Measurements from ENCODE around the gene TLR6. TPM values are rescaled to one million over a fixed set of nuclear protein-coding genes. Genes with fewer than 3 reads are reported as not detected.

Gene TLR6
- total and polyA plus RNA-seq, 2 experiments from 2014 or later: 0.36 to 0.76 TPM

- H3K27ac ChIP-seq: no peak overlapping the region
- H3K36me3 ChIP-seq (ENCODE audit: low read depth): no peaks in the 10 kb centered on the region
- H3K79me2 ChIP-seq (ENCODE audit: insufficient read depth): no peaks in the 10 kb centered on the region
- no peaks in the 10 kb centered on the region for H3K4me1 ChIP-seq (ENCODE audit: insufficient read depth)
- no peaks in the 10 kb centered on the region for H3K9me3 ChIP-seq (ENCODE audit: low read depth)
- no peak for TF ChIP-seq EZH2phosphoT487 (IDR thresholded peaks at IDR 0.05; ENCODE audit: insufficient read depth, low read depth)
- no peak for TF ChIP-seq EZH2 (IDR thresholded peaks at IDR 0.05; ENCODE audit: insufficient read depth, poor library complexity, severe bottlenecking)
- DNase-seq: no peak
- 66 to 74% methylated on average over 4 of the region's 4 CpGs for WGBS, 2 experiments (ENCODE audit: low coverage in 1 of 2, low lambda C conversion rate in 2 of 2, missing lambda C conversion rate in 2 of 2)
- no peak overlapping the region for H2AFZ ChIP-seq
- no peak overlapping the region for H3K4me3 ChIP-seq
- H3K9ac ChIP-seq: no peak overlapping the region
- H3K4me2 ChIP-seq (ENCODE audit: unreplicated experiment): no peak overlapping the region
- no peaks in the 10 kb centered on the region for H3K9me2 ChIP-seq (ENCODE audit: insufficient read depth)
- H4K20me1 ChIP-seq (ENCODE audit: insufficient read depth): no peaks in the 10 kb centered on the region
- in situ Hi-C loops (cut with MboI): no loop called here
- peaks cover 24% of the 10 kb centered on the region for H3K27me3 ChIP-seq (replicated peaks; ENCODE audit: insufficient read depth)
- H3F3A ChIP-seq (ENCODE audit: insufficient read depth): no peaks in the 10 kb centered on the region
Observed at GRCh38 chr4:38820329-38821061, 36.1 kb downstream of the TLR6 start.

- no peak overlapping the region for H3K4me2 ChIP-seq (ENCODE audit: unreplicated experiment)
- no peak overlapping the region for H3K27ac ChIP-seq
- in situ Hi-C loops (cut with MboI): no loop called here
- no peak overlapping the region for H3K4me3 ChIP-seq
- H3F3A ChIP-seq (ENCODE audit: insufficient read depth): no peaks in the 10 kb centered on the region
- H4K20me1 ChIP-seq (ENCODE audit: insufficient read depth): no peaks in the 10 kb centered on the region
- WGBS, 2 experiments (ENCODE audit: low coverage in 1 of 2, low lambda C conversion rate in 2 of 2, missing lambda C conversion rate in 2 of 2): 28 to 31% methylated on average over 3 of the region's 3 CpGs
- H3K9me2 ChIP-seq (ENCODE audit: insufficient read depth): no peaks in the 10 kb centered on the region
- no peak for DNase-seq
- H3K36me3 ChIP-seq (ENCODE audit: low read depth): no peaks in the 10 kb centered on the region
- peaks cover 31% of the 10 kb centered on the region for H3K27me3 ChIP-seq (replicated peaks; ENCODE audit: insufficient read depth)
- H3K4me1 ChIP-seq (ENCODE audit: insufficient read depth): no peaks in the 10 kb centered on the region
- no peak overlapping the region for H2AFZ ChIP-seq
- H3K9me3 ChIP-seq (ENCODE audit: low read depth): no peaks in the 10 kb centered on the region
- H3K9ac ChIP-seq: no peak overlapping the region
- TF ChIP-seq EZH2 (IDR thresholded peaks at IDR 0.05; ENCODE audit: insufficient read depth, poor library complexity, severe bottlenecking): no peak
- TF ChIP-seq EZH2phosphoT487 (IDR thresholded peaks at IDR 0.05; ENCODE audit: insufficient read depth, low read depth): no peak
- H3K79me2 ChIP-seq (ENCODE audit: insufficient read depth): no peaks in the 10 kb centered on the region
Observed at GRCh38 chr4:38819569-38819968, 37.0 kb downstream of the TLR6 start.

GRCh38 chr4:38818441-38818976, 38.1 kb downstream of the TLR6 start:
- no peak overlapping the region for H2AFZ ChIP-seq
- in situ Hi-C loops (cut with MboI): no loop called here
- H3K27me3 ChIP-seq (replicated peaks; ENCODE audit: insufficient read depth): peaks cover 35% of the 10 kb centered on the region
- no peaks in the 10 kb centered on the region for H3K4me1 ChIP-seq (ENCODE audit: insufficient read depth)
- no peaks in the 10 kb centered on the region for H4K20me1 ChIP-seq (ENCODE audit: insufficient read depth)
- no peak for TF ChIP-seq EZH2 (IDR thresholded peaks at IDR 0.05; ENCODE audit: insufficient read depth, poor library complexity, severe bottlenecking)
- TF ChIP-seq EZH2phosphoT487 (IDR thresholded peaks at IDR 0.05; ENCODE audit: insufficient read depth, low read depth): no peak
- H3K27ac ChIP-seq: no peak overlapping the region
- DNase-seq: no peak
- no peaks in the 10 kb centered on the region for H3K36me3 ChIP-seq (ENCODE audit: low read depth)
- H3K4me3 ChIP-seq: no peak overlapping the region
- H3K9me2 ChIP-seq (ENCODE audit: insufficient read depth): no peaks in the 10 kb centered on the region
- no peak overlapping the region for H3K4me2 ChIP-seq (ENCODE audit: unreplicated experiment)
- H3F3A ChIP-seq (ENCODE audit: insufficient read depth): no peaks in the 10 kb centered on the region
- H3K9ac ChIP-seq: no peak overlapping the region
- no peaks in the 10 kb centered on the region for H3K9me3 ChIP-seq (ENCODE audit: low read depth)
- WGBS, 2 experiments (ENCODE audit: low coverage in 1 of 2, low lambda C conversion rate in 2 of 2, missing lambda C conversion rate in 2 of 2): 69 to 70% methylated on average over 5 of the region's 5 CpGs
- no peaks in the 10 kb centered on the region for H3K79me2 ChIP-seq (ENCODE audit: insufficient read depth)

DNA sequence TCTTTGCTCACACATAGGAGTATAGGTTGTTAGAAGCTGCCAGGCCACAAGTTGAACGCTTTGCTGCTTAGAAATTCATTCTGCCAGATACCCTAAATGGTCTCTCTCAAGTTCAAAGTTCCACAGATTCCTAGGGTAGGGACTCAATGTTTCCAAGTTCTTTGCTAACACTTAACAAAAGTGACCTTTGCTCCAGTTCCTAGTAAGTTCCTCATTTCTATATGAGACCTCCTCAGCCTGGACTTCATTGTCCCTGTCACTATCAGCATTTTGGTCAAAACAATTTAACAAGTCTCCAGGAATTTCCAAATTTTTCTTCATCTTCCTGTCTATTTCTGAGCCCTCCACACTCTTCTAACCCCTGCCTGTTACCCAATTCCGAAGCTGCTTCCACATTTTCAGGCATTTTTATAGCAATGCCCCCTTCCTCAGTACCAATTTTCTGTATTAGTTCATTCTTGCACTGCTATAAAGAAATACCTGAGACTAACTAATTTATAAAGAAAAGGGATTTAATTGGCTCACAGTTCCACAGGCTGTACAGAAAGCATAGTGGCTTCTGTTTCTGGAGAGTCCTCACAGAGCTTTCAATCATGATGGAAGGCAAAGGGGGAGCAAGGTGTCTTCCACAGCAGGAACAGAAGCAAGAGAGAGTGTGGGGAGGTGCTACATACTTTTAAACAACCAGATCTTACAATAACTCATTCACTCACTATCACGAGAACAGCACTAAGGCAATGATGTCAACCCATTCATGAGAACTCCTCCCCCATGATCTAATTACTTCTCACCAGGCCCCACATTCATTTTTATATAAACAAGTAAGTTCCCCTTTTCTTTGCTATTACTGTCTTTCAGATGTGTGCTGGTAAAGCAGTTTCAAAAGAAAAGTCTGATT, 40.5 kb downstream of the TLR6 start:
- H3F3A ChIP-seq (ENCODE audit: insufficient read depth): no peaks in the 10 kb centered on the region
- TF ChIP-seq EZH2phosphoT487 (IDR thresholded peaks at IDR 0.05; ENCODE audit: insufficient read depth, low read depth) (no peak), EZH2 (IDR thresholded peaks at IDR 0.05; ENCODE audit: insufficient read depth, poor library complexity, severe bottlenecking) (no peak)
- no peaks in the 10 kb centered on the region for H3K4me1 ChIP-seq (ENCODE audit: insufficient read depth)
- no peak overlapping the region for H2AFZ ChIP-seq
- no peaks in the 10 kb centered on the region for H3K9me2 ChIP-seq (ENCODE audit: insufficient read depth)
- no peak overlapping the region for H3K4me2 ChIP-seq (ENCODE audit: unreplicated experiment)
- no peaks in the 10 kb centered on the region for H3K36me3 ChIP-seq (ENCODE audit: low read depth)
- WGBS, 2 experiments (ENCODE audit: low coverage in 1 of 2, low lambda C conversion rate in 2 of 2, missing lambda C conversion rate in 2 of 2): 51 to 52% methylated on average over 3 of the region's 3 CpGs
- H4K20me1 ChIP-seq (ENCODE audit: insufficient read depth): no peaks in the 10 kb centered on the region
- H3K4me3 ChIP-seq: no peak overlapping the region
- peaks cover 35% of the 10 kb centered on the region for H3K27me3 ChIP-seq (replicated peaks; ENCODE audit: insufficient read depth)
- H3K9ac ChIP-seq: no peak overlapping the region
- in situ Hi-C loops (cut with MboI): no loop called here
- no peaks in the 10 kb centered on the region for H3K79me2 ChIP-seq (ENCODE audit: insufficient read depth)
- DNase-seq: no peak
- no peaks in the 10 kb centered on the region for H3K9me3 ChIP-seq (ENCODE audit: low read depth)
- no peak overlapping the region for H3K27ac ChIP-seq

All from GM23248 (cell line).